BJ (cell line): Measurements from ENCODE around the gene SHISAL1. TPM values are rescaled to one million over a fixed set of nuclear protein-coding genes. Genes with fewer than 3 reads are reported as not detected.

ENCODE experiments used
- CTCF ChIA-PET: fragments of 350-600 bp; formaldehyde crosslinking; extraction: SDS; loops from one replicate; lab custom pipeline; 2021; ENCODE audit warnings: antibody characterized with exemption, inconsistent platforms; lab: Yijun Ruan, JAX
- POLR2A ChIA-PET: fragments of 300-600 bp; sonication (Branson Sonifier 250); formaldehyde crosslinking; extraction: SDS; loops from one replicate; lab custom pipeline; 2021; ENCODE audit warnings: antibody characterized with exemption; lab: Charles Lee
- DNase-seq: peaks from one replicate; pipeline ENCODE4 v3.0.0-alpha.2; 2011; ENCODE audit warnings: low read depth
- H3K27me3 ChIP-seq: 2 replicates; pipeline ENCODE4 v1.6.0; 2011; ENCODE audit warnings: low read length; ENCODE audit not compliant: control insufficient read depth, insufficient read depth
- H3K36me3 ChIP-seq: 2 replicates; pipeline ENCODE4 v1.5.1; 2011; ENCODE audit warnings: low read length; ENCODE audit not compliant: control insufficient read depth, insufficient read depth
- H3K4me3 ChIP-seq: 2 replicates; pipeline ENCODE4 v1.5.1; 2011; ENCODE audit warnings: low read depth, mild to moderate bottlenecking, control low read depth, low read length
- CTCF ChIP-seq: IDR thresholded peaks from 2 replicates; pipeline ENCODE4 v1.5.1; 2011; ENCODE audit warnings: low read depth, mild to moderate bottlenecking, control low read depth, inconsistent platforms, low read length, moderate library complexity; ENCODE audit not compliant: insufficient read depth
- polyA plus RNA-seq: library from polyadenylated mRNA; depleted of rRNA; stranded (reverse); fragments of >200 nt; gene quantifications from 2 replicates; pipeline ENCODE4 v1.2.3, GENCODE V29; 2011

SHISAL1 gene
- polyA plus RNA-seq, 1 experiment: 0.34 TPM

DNA sequence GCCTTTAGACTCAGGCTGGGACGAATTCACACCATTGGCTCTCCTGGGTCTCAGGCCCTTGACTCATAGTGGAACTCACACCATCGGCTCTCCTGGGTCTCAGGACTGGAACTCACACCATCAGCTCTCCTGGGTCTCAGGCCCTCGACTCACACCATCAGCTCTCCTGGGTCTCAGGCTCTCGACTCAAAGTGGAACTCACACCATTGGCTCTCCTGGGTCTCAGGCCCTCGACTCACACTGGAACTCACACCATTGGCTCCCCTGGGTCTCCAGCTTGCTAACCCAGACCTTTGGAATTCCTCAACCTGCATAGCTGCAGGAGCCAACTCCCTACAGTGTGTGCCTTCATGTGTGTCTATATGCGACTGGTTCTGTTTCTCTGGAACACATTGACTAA is 56.7 kb downstream of the SHISAL1 start:
- 0 out of 2 replicates have a peak, but pooled peaks cover 3% of the 10 kb centered on the region for H3K27me3 ChIP-seq
- POLR2A ChIA-PET: no interaction called here
- DNase-seq: no peak
- CTCF ChIA-PET: no interaction called here
- no peak overlapping the region for H3K4me3 ChIP-seq
- TF ChIP-seq CTCF: no peak
- no peaks in the 10 kb centered on the region for H3K36me3 ChIP-seq

GRCh38 chr22:44254811-44255210 is 57.9 kb downstream of the SHISAL1 start:
- no peaks in the 10 kb centered on the region for H3K36me3 ChIP-seq
- no peak for TF ChIP-seq CTCF
- POLR2A ChIA-PET: no interaction called here

GRCh38 chr22:44249376-44250147 is 63.2 kb downstream of the SHISAL1 start:
- ChIA-PET CTCF (interaction anchor here (0.6 kb wide), 1 partner anchor 212 kb away, joined by 3 read pairs; no protein-coding TSS in a partner anchor), POLR2A (no interaction called here)
- H3K36me3 ChIP-seq: no peaks in the 10 kb centered on the region
- no peak overlapping the region for H3K4me3 ChIP-seq
- no peak for DNase-seq
- no peak for TF ChIP-seq CTCF
- H3K27me3 ChIP-seq: no peaks in the 10 kb centered on the region; the same call in 1 of the 2 replicates

More at GRCh38 chr22:44254811-44255210, 57.9 kb downstream of the SHISAL1 start:
- no peak for DNase-seq
- Histone ChIP-seq H3K27me3 (0 out of 2 replicates have a peak, but pooled peaks cover 3% of the 10 kb centered on the region), H3K4me3 (no peak overlapping the region)
- CTCF ChIA-PET: no interaction called here

GRCh38 chr22:44248926-44249325 is 63.8 kb downstream of the SHISAL1 start:
- no peaks in the 10 kb centered on the region; the same call in 1 of the 2 replicates for H3K27me3 ChIP-seq
- TF ChIP-seq CTCF: no peak
- H3K36me3 ChIP-seq: no peaks in the 10 kb centered on the region
- no peak overlapping the region for H3K4me3 ChIP-seq
- POLR2A ChIA-PET: no interaction called here
- CTCF ChIA-PET: no interaction called here
- no peak for DNase-seq
